Muscle layer of colon (tissue), 2 donors: ENCODE results near the gene RYR2.

Experiments used
- H3K27ac ChIP-seq: one replicate; pipeline ENCODE4 v1.7.0; 2013; ENCODE audit warnings: low read depth, mild to moderate bottlenecking, low read length, moderate library complexity
- H3K27me3 ChIP-seq, 2 donors: one replicate each; pipeline ENCODE4 v1.7.0; 2013; ENCODE audit warnings: low read length in 2 of 2, mild to moderate bottlenecking in 2 of 2; ENCODE audit not compliant: insufficient read depth in 2 of 2, control insufficient read depth in 1 of 2
- H3K36me3 ChIP-seq: one replicate; pipeline ENCODE4 v1.7.0; 2013; ENCODE audit warnings: mild to moderate bottlenecking, low read length; ENCODE audit not compliant: insufficient read depth
- H3K4me1 ChIP-seq: one replicate; pipeline ENCODE4 v1.7.0; 2013; ENCODE audit warnings: mild to moderate bottlenecking, low read length; ENCODE audit not compliant: insufficient read depth
- H3K4me3 ChIP-seq, 2 donors: one replicate each; pipeline ENCODE4 v1.7.0; 2013; ENCODE audit warnings: low read length in 2 of 2, low read depth in 1 of 2, mild to moderate bottlenecking in 1 of 2, moderate library complexity in 1 of 2
- H3K9ac ChIP-seq: one replicate; pipeline ENCODE4 v1.7.0; 2013; ENCODE audit warnings: low read length
- H3K9me3 ChIP-seq: one replicate; pipeline ENCODE4 v1.7.0; 2013; ENCODE audit warnings: mild to moderate bottlenecking, low read length
- donor health status: abdominal sarcoma.
- donor health status: Adenocarcinoma of cecum.

The RYR2 gene

DNA sequence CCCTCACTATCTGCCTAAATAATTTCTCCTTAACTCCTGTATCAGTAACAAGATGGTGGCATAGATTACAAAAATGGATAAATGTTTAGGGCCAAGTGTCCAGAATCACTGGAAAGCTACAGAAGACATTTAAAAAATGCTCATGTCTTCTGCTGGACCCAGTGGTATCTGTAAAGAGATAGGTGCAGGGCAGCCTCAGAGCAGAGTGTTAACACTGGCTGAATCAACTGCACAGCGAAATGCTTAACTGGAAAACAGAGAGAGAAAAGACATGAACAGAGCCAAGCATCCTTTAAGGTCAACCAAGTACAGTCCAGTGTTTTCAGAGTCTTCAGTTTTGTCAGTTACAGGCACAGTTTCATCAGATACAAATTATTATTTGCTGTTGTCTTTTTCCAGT, 429.4 kb downstream of the RYR2 start:
- H3K9ac ChIP-seq, result no peak overlapping the region
- H3K4me3 ChIP-seq, result no peak overlapping the region
- no peaks in the 10 kb centered on the region for H3K4me1 ChIP-seq
- no peaks in the 10 kb centered on the region for H3K36me3 ChIP-seq
- H3K27me3 ChIP-seq, result no peaks in the 10 kb centered on the region
- no peak overlapping the region for H3K27ac ChIP-seq
- no peaks in the 10 kb centered on the region for H3K9me3 ChIP-seq

DNA sequence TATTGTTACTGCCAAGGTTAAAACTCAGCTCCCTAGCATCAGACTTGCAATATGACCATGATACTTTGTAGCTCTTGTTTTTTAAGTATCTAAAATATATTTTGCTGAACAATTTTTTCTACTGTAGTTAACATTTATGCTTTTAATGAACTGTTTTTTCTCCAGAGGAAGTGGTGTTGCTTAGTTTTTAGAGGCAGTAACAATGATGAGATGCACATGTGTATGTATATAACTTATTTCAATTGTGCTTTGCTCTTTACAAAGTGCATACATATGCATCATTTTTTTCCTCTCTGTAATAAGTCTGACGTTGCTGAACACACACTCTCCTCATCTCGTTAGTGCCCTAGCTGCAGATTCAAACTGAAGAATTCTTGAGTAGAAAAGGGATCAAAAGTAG, 430.0 kb downstream of the RYR2 start:
- Histone ChIP-seq H3K27me3 (no peaks in the 10 kb centered on the region), H3K9ac (no peak overlapping the region), H3K4me1 (no peaks in the 10 kb centered on the region), H3K36me3 (no peaks in the 10 kb centered on the region), H3K4me3 (no peak overlapping the region), H3K9me3 (no peaks in the 10 kb centered on the region), H3K27ac (no peak overlapping the region)

- H3K9me3 ChIP-seq, result no peaks in the 10 kb centered on the region
- no peak overlapping the region for H3K9ac ChIP-seq
- H3K4me3 ChIP-seq, result no peak overlapping the region
- H3K36me3 ChIP-seq, result no peaks in the 10 kb centered on the region
- no peak overlapping the region for H3K27ac ChIP-seq
- no peaks in the 10 kb centered on the region for H3K4me1 ChIP-seq
- H3K27me3 ChIP-seq, result no peaks in the 10 kb centered on the region
These were observed 431.9 kb downstream of the RYR2 start for GRCh38 chr1:237473854-237474253.

- no peaks in the 10 kb centered on the region for H3K4me1 ChIP-seq
- H3K9ac ChIP-seq, result no peak overlapping the region
These were observed 436.1 kb downstream of the RYR2 start for GRCh38 chr1:237478082-237478481.

DNA sequence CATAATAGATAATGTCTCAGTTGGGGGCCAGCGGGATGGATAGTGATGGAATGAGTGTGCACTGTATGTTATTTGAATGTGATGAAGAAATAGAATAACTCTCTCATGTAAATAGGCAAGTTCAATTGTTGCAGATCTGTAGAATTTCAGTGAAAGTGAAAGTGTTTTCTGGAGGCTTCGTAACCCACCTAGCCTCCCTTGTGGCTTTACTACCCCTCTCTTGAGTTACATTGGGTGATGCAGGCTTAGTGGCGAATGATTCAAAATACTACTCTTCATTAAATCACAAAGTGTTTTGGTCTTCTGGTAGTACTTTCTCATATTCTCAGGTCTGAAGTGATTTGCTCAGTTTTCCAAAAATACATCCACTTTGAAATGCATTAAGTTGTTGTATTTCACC, 436.9 kb downstream of the RYR2 start:
- H3K4me1 ChIP-seq, result no peaks in the 10 kb centered on the region
- H3K36me3 ChIP-seq, result no peaks in the 10 kb centered on the region
- no peak overlapping the region for H3K27ac ChIP-seq
- no peaks in the 10 kb centered on the region for H3K9me3 ChIP-seq
- no peak overlapping the region for H3K4me3 ChIP-seq
- no peaks in the 10 kb centered on the region for H3K27me3 ChIP-seq
- no peak overlapping the region for H3K9ac ChIP-seq

More at GRCh38 chr1:237478082-237478481, 436.1 kb downstream of the RYR2 start:
- H3K4me3 ChIP-seq, result no peak overlapping the region
- H3K27me3 ChIP-seq, result no peaks in the 10 kb centered on the region
- H3K36me3 ChIP-seq, result no peaks in the 10 kb centered on the region
- no peak overlapping the region for H3K27ac ChIP-seq
- H3K9me3 ChIP-seq, result no peaks in the 10 kb centered on the region

GRCh38 chr1:237482777-237483176, 440.8 kb downstream of the RYR2 start:
- no peaks in the 10 kb centered on the region for H3K9me3 ChIP-seq
- no peak overlapping the region for H3K9ac ChIP-seq
- no peak overlapping the region for H3K4me3 ChIP-seq
- H3K4me1 ChIP-seq, result no peaks in the 10 kb centered on the region
- no peak overlapping the region for H3K27ac ChIP-seq
- H3K27me3 ChIP-seq, result no peaks in the 10 kb centered on the region
- H3K36me3 ChIP-seq, result no peaks in the 10 kb centered on the region

DNA sequence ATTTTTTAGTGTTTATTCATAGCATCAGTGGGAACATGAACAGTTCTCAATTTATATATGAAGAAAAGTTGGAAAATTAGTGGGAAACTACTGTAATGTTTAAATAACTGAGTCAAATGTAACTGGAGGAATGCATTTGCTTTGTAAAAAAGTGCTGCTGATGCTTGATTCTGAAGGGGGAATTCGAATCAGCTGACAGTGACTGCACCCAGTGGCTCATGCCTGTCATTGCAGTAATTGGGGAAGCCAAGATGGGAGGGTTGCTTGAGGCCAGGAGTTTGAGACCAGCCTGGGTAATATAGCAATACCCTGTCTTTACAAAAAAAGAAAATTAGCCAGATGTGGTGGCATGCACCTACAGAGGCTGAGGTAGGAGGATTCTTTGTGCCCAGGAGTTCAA, 450.4 kb downstream of the RYR2 start:
- no peaks in the 10 kb centered on the region for H3K36me3 ChIP-seq
- no peaks in the 10 kb centered on the region for H3K4me1 ChIP-seq
- H3K27ac ChIP-seq, result no peak overlapping the region
- H3K4me3 ChIP-seq, result no peak overlapping the region
- no peak overlapping the region for H3K9ac ChIP-seq
- no peaks in the 10 kb centered on the region for H3K27me3 ChIP-seq
- H3K9me3 ChIP-seq, result no peaks in the 10 kb centered on the region

DNA sequence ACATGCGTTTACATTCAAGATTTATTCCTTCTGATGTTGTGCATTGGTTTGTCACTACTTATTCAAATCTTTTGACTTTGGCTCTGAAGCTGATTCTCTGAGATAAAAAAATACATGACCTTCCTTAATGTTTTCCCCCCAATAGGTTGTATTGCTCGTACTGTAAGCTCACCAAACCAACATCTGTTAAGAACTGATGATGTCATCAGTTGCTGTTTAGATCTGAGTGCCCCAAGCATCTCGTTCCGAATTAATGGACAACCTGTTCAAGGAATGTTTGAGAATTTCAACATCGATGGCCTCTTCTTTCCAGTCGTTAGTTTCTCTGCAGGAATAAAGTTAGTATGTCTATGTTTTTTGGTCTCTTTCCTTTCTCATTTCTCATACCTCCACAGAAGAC, 458.6 kb downstream of the RYR2 start:
- no peak overlapping the region for H3K27ac ChIP-seq
- no peaks in the 10 kb centered on the region for H3K4me1 ChIP-seq
- H3K4me3 ChIP-seq, result no peak overlapping the region
- H3K9me3 ChIP-seq, result no peaks in the 10 kb centered on the region
- no peak overlapping the region for H3K9ac ChIP-seq
- H3K36me3 ChIP-seq, result no peaks in the 10 kb centered on the region
- no peaks in the 10 kb centered on the region for H3K27me3 ChIP-seq

GRCh38 chr1:237503292-237503691, 461.3 kb downstream of the RYR2 start:
- no peak overlapping the region for H3K27ac ChIP-seq
- no peak overlapping the region for H3K9ac ChIP-seq
- H3K4me1 ChIP-seq, result no peaks in the 10 kb centered on the region
- H3K27me3 ChIP-seq, result no peaks in the 10 kb centered on the region
- no peaks in the 10 kb centered on the region for H3K36me3 ChIP-seq
- no peak overlapping the region for H3K4me3 ChIP-seq
- no peaks in the 10 kb centered on the region for H3K9me3 ChIP-seq

DNA sequence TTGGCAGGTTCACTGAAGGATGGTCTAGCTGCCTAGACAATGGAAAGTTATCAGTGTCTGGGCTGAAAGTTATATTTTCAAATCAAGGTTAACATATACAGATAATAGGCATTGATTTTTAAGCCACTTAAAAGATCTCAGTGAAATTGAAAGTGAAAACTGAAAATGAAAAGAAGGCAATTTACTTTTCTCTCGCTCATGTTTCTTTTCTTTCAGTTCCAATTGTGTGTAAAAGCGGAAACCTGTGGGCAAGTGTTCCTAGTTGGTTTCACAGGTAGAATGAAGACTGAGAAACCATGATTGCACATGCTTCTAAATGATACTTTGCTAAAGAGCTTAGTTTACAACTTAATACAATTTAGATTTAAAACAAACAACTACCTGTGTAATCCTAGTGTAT, 465.0 kb downstream of the RYR2 start:
- no peak overlapping the region for H3K9ac ChIP-seq
- H3K27ac ChIP-seq, result no peak overlapping the region
- no peaks in the 10 kb centered on the region for H3K27me3 ChIP-seq
- H3K4me3 ChIP-seq, result no peak overlapping the region
- H3K4me1 ChIP-seq, result no peaks in the 10 kb centered on the region
- H3K36me3 ChIP-seq, result no peaks in the 10 kb centered on the region
- H3K9me3 ChIP-seq, result no peaks in the 10 kb centered on the region

- H3K9ac ChIP-seq, result no peak overlapping the region
- no peaks in the 10 kb centered on the region for H3K27me3 ChIP-seq
- H3K4me3 ChIP-seq, result no peak overlapping the region
- H3K4me1 ChIP-seq, result no peaks in the 10 kb centered on the region
- no peak overlapping the region for H3K27ac ChIP-seq
- no peaks in the 10 kb centered on the region for H3K9me3 ChIP-seq
- H3K36me3 ChIP-seq, result no peaks in the 10 kb centered on the region
These were observed 467.8 kb downstream of the RYR2 start for GRCh38 chr1:237509748-237510147.

- no peak overlapping the region for H3K4me3 ChIP-seq
- H3K9me3 ChIP-seq, result no peaks in the 10 kb centered on the region
- H3K9ac ChIP-seq, result no peak overlapping the region
- no peak overlapping the region for H3K27ac ChIP-seq
- no peaks in the 10 kb centered on the region for H3K27me3 ChIP-seq
- no peaks in the 10 kb centered on the region for H3K4me1 ChIP-seq
- no peaks in the 10 kb centered on the region for H3K36me3 ChIP-seq
These were observed 483.1 kb downstream of the RYR2 start for GRCh38 chr1:237525102-237525501.
